HL-60 (cell line): ENCODE measurements around the gene PARD6B.

Source experiments
- POLR2AphosphoS5 ChIP-seq: IDR thresholded peaks from 2 replicates; pipeline ENCODE4 v1.6.1; 2012; ENCODE audit warnings: low read depth
- TF ChIP-seq, protein P1 (sequence below): IDR thresholded peaks from one replicate; pipeline ENCODE4 v1.5.1; 2011; ENCODE audit warnings: low read length, control low read depth, inconsistent platforms; ENCODE audit not compliant: insufficient read depth

DNA sequence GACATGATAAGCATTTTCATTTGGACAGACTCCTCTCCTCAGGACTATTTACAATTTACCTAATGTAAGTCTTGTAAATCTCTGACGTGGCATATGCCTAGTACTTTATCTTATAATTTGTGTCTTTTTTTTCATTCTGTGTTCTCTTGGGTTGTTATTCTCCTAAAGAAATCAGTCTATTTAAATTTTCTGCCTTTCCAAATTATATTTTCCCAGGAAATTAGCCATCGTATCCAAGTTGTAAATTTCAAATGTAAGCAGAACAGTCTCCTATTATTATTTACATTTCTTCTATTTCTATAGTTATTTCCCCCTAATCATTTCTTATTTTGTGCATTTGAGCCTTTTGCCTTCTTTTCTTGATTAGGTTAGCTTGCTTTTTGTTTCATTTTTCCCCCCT is 46.0 kb downstream of the PARD6B start:
- TF ChIP-seq, protein P1, sequence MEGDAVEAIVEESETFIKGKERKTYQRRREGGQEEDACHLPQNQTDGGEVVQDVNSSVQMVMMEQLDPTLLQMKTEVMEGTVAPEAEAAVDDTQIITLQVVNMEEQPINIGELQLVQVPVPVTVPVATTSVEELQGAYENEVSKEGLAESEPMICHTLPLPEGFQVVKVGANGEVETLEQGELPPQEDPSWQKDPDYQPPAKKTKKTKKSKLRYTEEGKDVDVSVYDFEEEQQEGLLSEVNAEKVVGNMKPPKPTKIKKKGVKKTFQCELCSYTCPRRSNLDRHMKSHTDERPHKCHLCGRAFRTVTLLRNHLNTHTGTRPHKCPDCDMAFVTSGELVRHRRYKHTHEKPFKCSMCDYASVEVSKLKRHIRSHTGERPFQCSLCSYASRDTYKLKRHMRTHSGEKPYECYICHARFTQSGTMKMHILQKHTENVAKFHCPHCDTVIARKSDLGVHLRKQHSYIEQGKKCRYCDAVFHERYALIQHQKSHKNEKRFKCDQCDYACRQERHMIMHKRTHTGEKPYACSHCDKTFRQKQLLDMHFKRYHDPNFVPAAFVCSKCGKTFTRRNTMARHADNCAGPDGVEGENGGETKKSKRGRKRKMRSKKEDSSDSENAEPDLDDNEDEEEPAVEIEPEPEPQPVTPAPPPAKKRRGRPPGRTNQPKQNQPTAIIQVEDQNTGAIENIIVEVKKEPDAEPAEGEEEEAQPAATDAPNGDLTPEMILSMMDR = no peak
- no peak for TF ChIP-seq POLR2AphosphoS5
